ENCODE results near the gene SPRY1. TPM values are rescaled to one million over a fixed set of nuclear protein-coding genes. Genes with fewer than 3 reads are reported as not detected.

SPRY1 gene
- total RNA-seq, 1 donor from 2014 or later, result 4.8 TPM

- Histone ChIP-seq H3K36me3 (ENCODE audit: control insufficient read depth, insufficient read depth, low read length) (peaks cover 2% of the 10 kb centered on the region), H3K27me3 (ENCODE audit: control insufficient read depth, insufficient read depth, low read length) (no peaks in the 10 kb centered on the region), H3K4me3 (ENCODE audit: low read depth, low read length) (peak overlapping the region; percentile 58)
- no peak for DNase-seq (ENCODE audit: low read depth)
- no peak for TF ChIP-seq CTCF (IDR thresholded peaks at IDR 0.05; ENCODE audit: insufficient read depth, low read length, poor library complexity, severe bottlenecking)
These were observed 4.9 kb downstream of the SPRY1 start for GRCh38 chr4:123401271-123402120.

GRCh38 chr4:123402121-123402465 lies 5.5 kb downstream of the SPRY1 start:
- no peaks in the 10 kb centered on the region for H3K27me3 ChIP-seq (ENCODE audit: control insufficient read depth, insufficient read depth, low read length)
- H3K4me3 ChIP-seq (ENCODE audit: low read depth, low read length), result peak overlapping the region; percentile 4
- DNase-seq (ENCODE audit: low read depth), result no peak
- H3K36me3 ChIP-seq (ENCODE audit: control insufficient read depth, insufficient read depth, low read length), result peaks cover 2% of the 10 kb centered on the region
- no peak for TF ChIP-seq CTCF (IDR thresholded peaks at IDR 0.05; ENCODE audit: insufficient read depth, low read length, poor library complexity, severe bottlenecking)

- H3K4me3 ChIP-seq (ENCODE audit: low read depth, low read length), result peak overlapping the region; percentile 18
- peaks cover 2% of the 10 kb centered on the region for H3K36me3 ChIP-seq (ENCODE audit: control insufficient read depth, insufficient read depth, low read length)
- H3K27me3 ChIP-seq (ENCODE audit: control insufficient read depth, insufficient read depth, low read length), result no peaks in the 10 kb centered on the region
- no peak for DNase-seq (ENCODE audit: low read depth)
- TF ChIP-seq CTCF (IDR thresholded peaks at IDR 0.05; ENCODE audit: insufficient read depth, low read length, poor library complexity, severe bottlenecking), result no peak
These were observed 6.5 kb downstream of the SPRY1 start for GRCh38 chr4:123403080-123403604.

GRCh38 chr4:123404533-123404932 lies 7.9 kb downstream of the SPRY1 start:
- H3K27me3 ChIP-seq (ENCODE audit: control insufficient read depth, insufficient read depth, low read length), result no peaks in the 10 kb centered on the region
- no peak for TF ChIP-seq CTCF (IDR thresholded peaks at IDR 0.05; ENCODE audit: insufficient read depth, low read length, poor library complexity, severe bottlenecking)
- no peak overlapping the region for H3K4me3 ChIP-seq (ENCODE audit: low read depth, low read length)
- peaks cover 2% of the 10 kb centered on the region for H3K36me3 ChIP-seq (ENCODE audit: control insufficient read depth, insufficient read depth, low read length)
- no peak for DNase-seq (ENCODE audit: low read depth)

- DNase-seq (ENCODE audit: low read depth), result no peak
- Histone ChIP-seq H3K36me3 (ENCODE audit: control insufficient read depth, insufficient read depth, low read length) (peaks cover 2% of the 10 kb centered on the region), H3K4me3 (ENCODE audit: low read depth, low read length) (no peak overlapping the region), H3K27me3 (ENCODE audit: control insufficient read depth, insufficient read depth, low read length) (no peaks in the 10 kb centered on the region)
- no peak for TF ChIP-seq CTCF (IDR thresholded peaks at IDR 0.05; ENCODE audit: insufficient read depth, low read length, poor library complexity, severe bottlenecking)
These were observed 8.8 kb downstream of the SPRY1 start for GRCh38 chr4:123405267-123405865.

All from kidney epithelial cell (primary cell).